Upper lobe of left lung (tissue), 6 donors: Measurements from ENCODE around the gene PUM1. TPM values are rescaled to one million over a fixed set of nuclear protein-coding genes. Genes with fewer than 3 reads are reported as not detected.

Source experiments
- ATAC-seq, 2 donors: fragments of 200-7000 bp; cut with Tn5 transposase; one replicate each; pipeline ENCODE4 v1.9.1; 2022; ENCODE audit warnings: mild to moderate bottlenecking in 2 of 2, moderate library complexity in 2 of 2; ENCODE audit not compliant: low FRiP score in 2 of 2
- DNase-seq, 2 donors: peaks; one replicate each; pipeline ENCODE4 v3.0.0-alpha.2; 2019 to 2020
- H3K27ac ChIP-seq, 4 donors: fragments of 200-600 bp; sonication (generic); one replicate each; pipeline ENCODE4 v1.5.1; 2016 to 2019
- H3K27me3 ChIP-seq, 4 donors: fragments of 200-600 bp; sonication (generic); one replicate each; pipeline ENCODE4 v1.5.1; 2017 to 2019
- H3K36me3 ChIP-seq, 4 donors: fragments of 200-600 bp; sonication (generic); one replicate each; pipeline ENCODE4 v1.5.1; 2016 to 2019
- H3K4me1 ChIP-seq, 4 donors: fragments of 200-600 bp; sonication (generic); one replicate each; pipeline ENCODE4 v1.5.1; 2018 to 2019
- H3K4me3 ChIP-seq, 4 donors: fragments of 200-600 bp; sonication (generic); one replicate each; pipeline ENCODE4 v1.5.1; 2017 to 2019; ENCODE audit warnings: mild to moderate bottlenecking in 2 of 4, moderate library complexity in 1 of 4
- H3K9me3 ChIP-seq, 4 donors: fragments of 200-600 bp; sonication (generic); one replicate each; pipeline ENCODE4 v1.5.1; 2018 to 2019
- CTCF ChIP-seq, 6 experiments: fragments of 450-650 bp in 4 of 6; fragments of 200-600 bp in 2 of 6; sonication (generic) in 2 of 6; IDR thresholded peaks; one replicate each; pipeline ENCODE4 v1.5.1; 2016 to 2019; ENCODE audit warnings: antibody characterized with exemption in 6 of 6
- EP300 ChIP-seq, 4 donors: sonication (generic); formaldehyde crosslinking; IDR thresholded peaks; one replicate each; pipeline ENCODE4 v1.5.1; 2017; ENCODE audit warnings: antibody characterized with exemption in 4 of 4, control low read depth in 2 of 4
- POLR2A ChIP-seq, 4 donors: fragments of 450-650 bp; IDR thresholded peaks; one replicate each; pipeline ENCODE4 v1.5.1; 2016 to 2017; ENCODE audit warnings: antibody characterized with exemption in 4 of 4, mild to moderate bottlenecking in 2 of 4
- POLR2AphosphoS5 ChIP-seq, 2 donors: sonication (generic); formaldehyde crosslinking; IDR thresholded peaks; one replicate each; pipeline ENCODE4 v1.5.1; 2017; ENCODE audit warnings: antibody characterized with exemption in 2 of 2
- WGBS, 2 donors: methylation state at CpG; one replicate each; pipeline ENCODE4 v1.1.5; 2017 to 2018; 5-methylcytosine and 5-hydroxymethylcytosine counted together
- total RNA-seq, 6 donors: library from RNA; depleted of rRNA in 4 of 6; stranded (reverse); fragments of >200 nt in 4 of 6; gene quantifications; one replicate each; pipeline versions ENCODE4 v1.1.0 to v1.2.1, GENCODE V29; 2016 to 2021
- donor health status: DM: no; HTN: no; CAD: no; lungs with moderate emphysema.
- donor health status: DM: no; HTN: yes; CAD: no; lungs with severe emphysema.

Gene PUM1
- total RNA-seq, 6 donors from 2014 or later = 85.7 to 124 (median 99.8) TPM

DNA sequence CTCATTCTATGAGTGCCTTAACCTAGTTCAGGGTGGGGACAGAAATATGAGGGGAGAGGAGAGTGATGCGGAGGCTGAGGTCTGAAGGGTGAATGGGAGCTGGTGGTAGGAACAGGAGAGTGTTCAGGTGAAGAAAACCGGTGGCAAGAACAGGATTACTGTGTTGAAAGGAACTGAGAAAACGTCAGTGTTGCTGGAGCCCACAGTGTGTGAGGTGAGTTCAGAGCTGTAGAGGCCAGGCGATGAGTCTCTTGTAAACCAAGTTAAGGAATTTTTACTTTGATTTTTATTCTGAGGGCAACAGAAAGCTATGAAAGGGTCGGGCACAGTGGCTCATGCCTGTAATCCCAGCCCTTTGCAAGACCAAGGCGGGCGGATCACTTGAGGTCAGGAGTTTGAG, 45.3 kb upstream of the PUM1 start:
- WGBS, 2 donors = 86 to 90% methylated on average over 7 of the region's 7 CpGs
- no peak for DNase-seq

GRCh38 chr1:31108861-31109260, 43.3 kb upstream of the PUM1 start:
- no peaks in the 10 kb centered on the region for H3K36me3 ChIP-seq
- 63 to 82% methylated on average over 5 of the region's 5 CpGs for WGBS, 2 donors
- no peak for TF ChIP-seq CTCF (IDR thresholded peaks at IDR 0.05)
- TF ChIP-seq POLR2A (IDR thresholded peaks at IDR 0.05) = no peak
- TF ChIP-seq POLR2AphosphoS5 (IDR thresholded peaks at IDR 0.05) = no peak
- no peak for TF ChIP-seq EP300 (IDR thresholded peaks at IDR 0.05)
- peaks cover 0 to 6% (median 2%) of the 10 kb centered on the region in 4 donors for H3K4me1 ChIP-seq
- DNase-seq (no peak), ATAC-seq (no peak)
- no peak overlapping the region for H3K27ac ChIP-seq
- no peak overlapping the region for H3K4me3 ChIP-seq
- H3K27me3 ChIP-seq = no peaks in the 10 kb centered on the region
- H3K9me3 ChIP-seq = no peaks in the 10 kb centered on the region

More for the DNA sequence above, 45.3 kb upstream of the PUM1 start:
- ATAC-seq = no peak
- TF ChIP-seq POLR2A (IDR thresholded peaks at IDR 0.05) = no peak
- no peaks in the 10 kb centered on the region for H3K36me3 ChIP-seq
- H3K9me3 ChIP-seq = no peaks in the 10 kb centered on the region
- H3K4me1 ChIP-seq = peaks cover 0 to 6% (median 2%) of the 10 kb centered on the region in 4 donors
- no peaks in the 10 kb centered on the region for H3K27me3 ChIP-seq
- no peak overlapping the region for H3K4me3 ChIP-seq
- H3K27ac ChIP-seq = no peak overlapping the region

GRCh38 chr1:31105646-31106045, 40.1 kb upstream of the PUM1 start:
- TF ChIP-seq POLR2A (IDR thresholded peaks at IDR 0.05) = no peak
- no peak for TF ChIP-seq CTCF (IDR thresholded peaks at IDR 0.05)
- TF ChIP-seq POLR2AphosphoS5 (IDR thresholded peaks at IDR 0.05) = no peak
- TF ChIP-seq EP300 (IDR thresholded peaks at IDR 0.05) = no peak
- DNase-seq = no peak
- ATAC-seq = no peak
- H3K4me3 ChIP-seq = no peak overlapping the region
- no peak overlapping the region for H3K27ac ChIP-seq
- peaks cover 12 to 21% (median 15%) of the 10 kb centered on the region in 4 donors for H3K4me1 ChIP-seq
- H3K36me3 ChIP-seq = no peaks in the 10 kb centered on the region
- H3K27me3 ChIP-seq = no peaks in the 10 kb centered on the region
- 90 to 92% methylated on average over 6 to 8 of the region's 8 CpGs for WGBS, 2 donors
- no peaks in the 10 kb centered on the region for H3K9me3 ChIP-seq

DNA sequence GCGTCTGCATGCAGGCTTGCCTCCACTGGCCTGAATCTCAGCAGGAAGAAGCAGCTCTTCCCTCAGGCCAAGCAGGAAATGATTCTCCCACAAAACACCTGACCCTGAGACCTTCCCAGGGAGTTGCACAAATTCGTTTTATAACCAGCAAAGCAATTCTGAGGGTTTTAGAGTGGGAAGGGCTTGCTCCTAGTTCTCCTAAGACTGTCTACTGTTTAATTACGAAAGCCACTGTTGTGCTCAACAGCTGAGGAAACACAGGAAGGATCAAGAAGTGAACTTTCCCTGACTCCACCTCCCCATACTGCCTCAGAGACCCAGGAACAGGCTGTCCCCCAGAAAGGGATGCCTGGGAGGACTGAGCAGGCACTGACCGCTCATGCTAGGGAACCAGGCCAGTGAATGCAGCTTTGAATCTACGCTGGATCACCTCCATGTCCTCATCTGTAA, 37.0 kb upstream of the PUM1 start:
- Histone ChIP-seq H3K36me3 (no peaks in the 10 kb centered on the region), H3K4me3 (no peak overlapping the region), H3K27me3 (no peaks in the 10 kb centered on the region), H3K4me1 (peaks cover 12 to 22% (median 16%) of the 10 kb centered on the region in 4 donors), H3K9me3 (no peaks in the 10 kb centered on the region), H3K27ac (peak overlapping the region in 2 of 4 donors; percentile 23 to 65)
- TF ChIP-seq CTCF (IDR thresholded peaks at IDR 0.05) = no peak
- peak in 1 of 2 donors; percentile 16 for TF ChIP-seq POLR2AphosphoS5 (IDR thresholded peaks at IDR 0.05)
- TF ChIP-seq EP300 (IDR thresholded peaks at IDR 0.05) = no peak
- DNase-seq (peak in 1 of 2 donors; percentile 32), ATAC-seq (peak in 1 of 2 donors; percentile 51)
- WGBS, 2 donors = 34 to 36% methylated on average over 3 to 5 of the region's 5 CpGs

- TF ChIP-seq POLR2A (IDR thresholded peaks at IDR 0.05) (no peak), CTCF (IDR thresholded peaks at IDR 0.05) (no peak), POLR2AphosphoS5 (IDR thresholded peaks at IDR 0.05) (no peak), EP300 (IDR thresholded peaks at IDR 0.05) (no peak)
- Histone ChIP-seq H3K36me3 (no peaks in the 10 kb centered on the region), H3K27ac (peak overlapping the region; percentile 18 to 52 (median 44)), H3K4me1 (peaks cover 12 to 22% (median 16%) of the 10 kb centered on the region in 4 donors), H3K9me3 (no peaks in the 10 kb centered on the region), H3K4me3 (no peak overlapping the region), H3K27me3 (no peaks in the 10 kb centered on the region)
- DNase-seq (no peak), ATAC-seq (no peak)
- 52 to 65% methylated on average over 4 of the region's 4 CpGs for WGBS, 2 donors
Measured at GRCh38 chr1:31101147-31101502, 35.6 kb upstream of the PUM1 start.
